H1 (cell line): Measurements from ENCODE around the gene COL5A1. TPM values are rescaled to one million over a fixed set of nuclear protein-coding genes. Genes with fewer than 3 reads are reported as not detected.
A peak's percentile ranks its signal among the peaks of the same experiment; 100 is the strongest.

Experiments used
- CTCF ChIA-PET: fragments of 300-600 bp; sonication (Branson Sonifier 250); formaldehyde crosslinking; loops from one replicate; lab custom pipeline; 2021; ENCODE audit not compliant: partially characterized antibody; lab: Charles Lee
- POLR2A ChIA-PET: fragments of 300-600 bp; sonication (Branson Sonifier 250); formaldehyde crosslinking; loops from one replicate; lab custom pipeline; 2021; ENCODE audit warnings: inconsistent platforms; ENCODE audit not compliant: partially characterized antibody; lab: Charles Lee
- DNase-seq, 2 experiments: peaks; one replicate each; pipeline versions ENCODE4 v3.0.0 to v3.0.0-alpha.2; 2010 to 2022; ENCODE audit warnings: low spot score in 2 of 2, low read depth in 1 of 2, mixed read lengths in 1 of 2
- FAIRE-seq: peaks from 2 replicates; lab custom pipeline; 2011; peaks lifted over from hg19 to GRCh38; lab: Jason Lieb, UNC
- H2AFZ ChIP-seq: 2 replicates; pipeline ENCODE4 v1.8.1; 2012; ENCODE audit warnings: low read length, inconsistent platforms
- H2AK5ac ChIP-seq: 2 replicates; pipeline ENCODE4 v1.6.1; 2013; ENCODE audit warnings: low read depth, low read length
- H2BK120ac ChIP-seq: replicated peaks from 2 replicates; pipeline ENCODE3; 2013; ENCODE audit warnings: low read depth, low read length, inconsistent platforms
- H2BK12ac ChIP-seq: 2 replicates; pipeline ENCODE4 v1.6.1; 2013; ENCODE audit warnings: low read depth, low read length
- H2BK15ac ChIP-seq: 2 replicates; pipeline ENCODE4 v1.6.1; 2013; ENCODE audit warnings: low read length
- H2BK20ac ChIP-seq: 2 replicates; pipeline ENCODE4 v1.6.1; 2013; ENCODE audit warnings: low read length
- H2BK5ac ChIP-seq: 2 replicates; pipeline ENCODE4 v1.6.1; 2013; ENCODE audit warnings: low read depth, low read length
- H3K14ac ChIP-seq: 2 replicates; pipeline ENCODE4 v1.6.1; 2013; ENCODE audit warnings: inconsistent platforms; ENCODE audit not compliant: insufficient read length
- H3K18ac ChIP-seq: 2 replicates; pipeline ENCODE4 v1.6.1; 2013; ENCODE audit warnings: low read length; ENCODE audit errors: extremely low read depth
- H3K23ac ChIP-seq: 2 replicates; pipeline ENCODE4 v1.6.1; 2013; ENCODE audit warnings: inconsistent platforms; ENCODE audit not compliant: insufficient read length
- H3K23me2 ChIP-seq: 2 replicates; pipeline ENCODE4 v1.6.1; 2013; ENCODE audit warnings: low read depth, low read length
- H3K27ac ChIP-seq: 2 replicates; pipeline ENCODE4 v1.6.1; 2011; ENCODE audit warnings: low read depth, low read length, inconsistent platforms
- H3K27me3 ChIP-seq, 4 experiments: replicated peaks in 1 of 4; 1 replicate in 1 of 4; 2 replicates in 3 of 4; pipeline versions ENCODE4 v1.6.1 to v1.8.1; 2011 to 2013; ENCODE audit warnings: low read length in 3 of 4, mild to moderate bottlenecking in 3 of 4, inconsistent platforms in 2 of 4, mixed read lengths in 2 of 4, moderate library complexity in 1 of 4; ENCODE audit not compliant: control insufficient read depth in 3 of 4, insufficient read depth in 3 of 4; ENCODE audit errors: extremely low read depth in 1 of 4
- H3K36me3 ChIP-seq, 4 experiments: 2 replicates each; pipeline versions ENCODE4 v1.6.1 to v1.8.1; 2011 to 2013; ENCODE audit warnings: mild to moderate bottlenecking in 4 of 4, low read length in 3 of 4, moderate library complexity in 2 of 4, control low read depth in 1 of 4, inconsistent platforms in 1 of 4; ENCODE audit not compliant: insufficient read depth in 4 of 4, control insufficient read depth in 2 of 4
- H3K4ac ChIP-seq: replicated peaks from 2 replicates; pipeline ENCODE3; 2013; ENCODE audit warnings: low read length, low read depth, mixed read lengths, inconsistent platforms; ENCODE audit not compliant: insufficient read length
- H3K4me1 ChIP-seq, 4 experiments: replicated peaks in 1 of 4; 1 replicate in 1 of 4; 2 replicates in 3 of 4; pipeline versions ENCODE4 v1.6.1 to v1.8.1; 2011 to 2013; ENCODE audit warnings: low read length in 3 of 4, inconsistent platforms in 2 of 4, mixed read lengths in 1 of 4; ENCODE audit not compliant: insufficient read depth in 4 of 4, control insufficient read depth in 3 of 4
- H3K4me2 ChIP-seq, 2 experiments: 2 replicates each; pipeline versions ENCODE4 v1.6.1 to v1.8.1; 2011 to 2013; ENCODE audit warnings: low read depth in 2 of 2, low read length in 2 of 2, control low read depth in 1 of 2, inconsistent platforms in 1 of 2, mild to moderate bottlenecking in 1 of 2; ENCODE audit not compliant: insufficient read depth in 1 of 2
- H3K4me3 ChIP-seq, 4 experiments: fragments of 200-600, 300-600 bp in 1 of 4; sonication (generic), shearing (Covaris generic), sonication (Bioruptor Twin) in 1 of 4; 2 replicates each; pipeline versions ENCODE4 v1.5.1 to v1.8.1; 2011 to 2016; ENCODE audit warnings: low read length in 4 of 4, low read depth in 3 of 4, control low read depth in 2 of 4, inconsistent platforms in 2 of 4, mild to moderate bottlenecking in 2 of 4, mixed read lengths in 1 of 4, moderate library complexity in 1 of 4; ENCODE audit not compliant: insufficient read depth in 2 of 4; ENCODE audit errors: extremely low read depth in 1 of 4
- H3K56ac ChIP-seq: replicated peaks from 2 replicates; pipeline ENCODE3; 2013; ENCODE audit warnings: low read depth, mild to moderate bottlenecking, mixed read lengths, low read length, inconsistent platforms; ENCODE audit not compliant: insufficient read length
- H3K79me1 ChIP-seq: 2 replicates; pipeline ENCODE4 v1.6.1; 2013; ENCODE audit warnings: low read depth, low read length, control low read depth
- H3K79me2 ChIP-seq, 2 experiments: 2 replicates each; pipeline versions ENCODE4 v1.6.1 to v1.8.1; 2012 to 2013; ENCODE audit warnings: low read length in 2 of 2, mild to moderate bottlenecking in 2 of 2, inconsistent platforms in 1 of 2; ENCODE audit not compliant: insufficient read depth in 2 of 2, control insufficient read depth in 1 of 2
- H3K9ac ChIP-seq, 4 experiments: replicated peaks in 1 of 4; 1 replicate in 1 of 4; 2 replicates in 3 of 4; pipeline versions ENCODE4 v1.6.1 to v1.8.1; 2011 to 2013; ENCODE audit warnings: low read depth in 3 of 4, low read length in 3 of 4, control low read depth in 2 of 4, mild to moderate bottlenecking in 2 of 4, moderate library complexity in 2 of 4, inconsistent platforms in 1 of 4; ENCODE audit errors: extremely low read depth in 1 of 4
- H3K9me3 ChIP-seq, 2 experiments: 2 replicates each; pipeline versions ENCODE4 v1.6.1 to v1.8.1; 2012 to 2013; ENCODE audit warnings: mild to moderate bottlenecking in 2 of 2, moderate library complexity in 2 of 2, control low read depth in 1 of 2, inconsistent platforms in 1 of 2, low read depth in 1 of 2, low read length in 1 of 2, mixed read lengths in 1 of 2; ENCODE audit not compliant: insufficient read depth in 2 of 2
- H4K20me1 ChIP-seq, 2 experiments: replicated peaks in 1 of 2; 2 replicates each; pipeline versions ENCODE3 to v1.8.1; 2011 to 2013; ENCODE audit warnings: inconsistent platforms in 2 of 2, low read length in 2 of 2, mild to moderate bottlenecking in 1 of 2; ENCODE audit not compliant: insufficient read depth in 2 of 2, control insufficient read depth in 1 of 2
- H4K5ac ChIP-seq: 2 replicates; pipeline ENCODE4 v1.6.1; 2013; ENCODE audit warnings: low read length, low read depth, mixed read lengths, inconsistent platforms; ENCODE audit not compliant: insufficient read length
- H4K8ac ChIP-seq: 2 replicates; pipeline ENCODE4 v1.8.0; 2013; ENCODE audit warnings: mild to moderate bottlenecking, moderate library complexity, low read length, inconsistent platforms; ENCODE audit not compliant: insufficient read depth; ENCODE audit errors: extremely low read depth
- H4K91ac ChIP-seq: replicated peaks from 2 replicates; pipeline ENCODE3; 2013; ENCODE audit warnings: low read length, mixed read lengths, inconsistent platforms; ENCODE audit not compliant: insufficient read length
- CBX5 ChIP-seq: fragments of 300-800, 300-1000 bp; sonication (generic); IDR thresholded peaks from 2 replicates; pipeline ENCODE4 v1.7.1; 2016; ENCODE audit warnings: antibody characterized with exemption, low read length, low read depth
- CEBPB ChIP-seq: IDR thresholded peaks from 2 replicates; pipeline ENCODE4 v1.6.1; 2012; ENCODE audit warnings: low read depth, low read length
- CTBP2 ChIP-seq: IDR thresholded peaks from 2 replicates; pipeline ENCODE4 v1.7.0; 2011; ENCODE audit warnings: borderline replicate concordance, mild to moderate bottlenecking, moderate library complexity, mixed read lengths, low read length; ENCODE audit not compliant: insufficient read depth, insufficient read length
- EGR1 ChIP-seq: IDR thresholded peaks from 2 replicates; pipeline ENCODE4 v1.6.1; 2011; ENCODE audit warnings: low read depth, low read length, borderline replicate concordance
- KDM4A ChIP-seq: IDR thresholded peaks from one replicate; pipeline ENCODE4 v1.7.1; 2012; ENCODE audit warnings: low read depth, mild to moderate bottlenecking, moderate library complexity, low read length, inconsistent platforms; ENCODE audit not compliant: severe bottlenecking
- KDM5A ChIP-seq: fragments of 200-600 bp; IDR thresholded peaks from 2 replicates; pipeline ENCODE4 v1.7.1; 2012; ENCODE audit warnings: mild to moderate bottlenecking, low read length, inconsistent platforms, mixed read lengths
- RFX5 ChIP-seq: IDR thresholded peaks from 2 replicates; pipeline ENCODE4 v1.6.1; 2011; ENCODE audit warnings: low read depth, low read length, improper control_type of control experiment, borderline replicate concordance
- TAF7 ChIP-seq: optimal IDR thresholded peaks from 2 replicates; pipeline ENCODE3; 2011; ENCODE audit warnings: low read depth, mild to moderate bottlenecking, inconsistent platforms, low read length, moderate library complexity, borderline replicate concordance
- WGBS, 2 experiments: shearing (Covaris generic) in 1 of 2; methylation state at CpG; one replicate each; pipeline versions ENCODE4 v1.1.6 to v1.1.7; 2013 to 2015; ENCODE audit warnings: low lambda C conversion rate in 2 of 2, mixed read lengths in 2 of 2, inconsistent platforms in 1 of 2, low coverage in 1 of 2, missing lambda C conversion rate in 1 of 2; ENCODE audit not compliant: insufficient replicate concordance in 2 of 2, insufficient coverage in 1 of 2, insufficient read length in 1 of 2; ENCODE audit errors: extremely low coverage in 1 of 2, missing lambda C conversion rate in 1 of 2; 5-methylcytosine and 5-hydroxymethylcytosine counted together
- polyA plus RNA-seq, 7 experiments: library from polyadenylated mRNA; depleted of rRNA in 3 of 7; stranded (reverse) in 5 of 7; unstranded in 2 of 7; fragments of >200 nt in 5 of 7; fragments of 200-250 nt in 2 of 7; gene quantifications; 1 replicate in 5 of 7; 2 replicates in 1 of 7; 4 replicates in 1 of 7; pipeline versions ENCODE4 v1.2.1 to v1.2.3, GENCODE V29; 2011 to 2013; ENCODE audit warnings: missing spikeins in 2 of 7, mixed read lengths in 2 of 7
- total RNA-seq: library from RNA; stranded (reverse); fragmentation: NEBNext Ultra II Directional; extraction: Animal tissue kit (Norgen Biotek cat#: 25700); gene quantifications from 2 replicates; pipeline ENCODE4 v1.2.1, GENCODE V29; 2021

The COL5A1 gene
- total and polyA plus RNA-seq, 2 of the 8 experiments (the other 6 are each of a cell fraction or from before 2014, with no cell fraction given) = 3.8 to 12.0 TPM

DNA sequence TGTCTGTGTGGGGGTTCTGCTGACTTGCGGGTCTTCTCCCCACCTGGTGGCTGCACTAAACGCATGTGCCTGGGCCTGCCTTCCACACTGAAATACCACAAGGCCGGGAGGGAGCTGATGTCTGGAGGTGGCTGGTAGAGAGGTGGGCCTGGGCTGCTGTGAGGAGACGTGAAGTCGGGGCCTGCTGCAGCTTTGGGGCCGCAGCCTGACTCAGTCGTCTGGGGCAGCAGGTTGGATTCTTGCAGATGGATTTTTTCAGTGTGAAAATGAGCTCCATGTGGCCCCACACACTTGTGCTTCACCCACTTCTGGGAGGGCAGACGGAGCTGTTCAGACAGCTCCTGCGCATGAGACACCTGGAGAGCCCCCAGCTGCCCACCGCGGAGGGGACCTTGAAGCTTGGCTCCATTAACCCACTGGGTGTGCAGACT is 29.3 kb downstream of the COL5A1 start:
- no peak for DNase-seq
- no peak overlapping the region for H2BK12ac ChIP-seq
- peaks cover 5% of the 10 kb centered on the region; the same call in 1 of the 2 replicates for H3K23me2 ChIP-seq
- H3K9me3 ChIP-seq = no peaks in the 10 kb centered on the region
- no peak overlapping the region for H2AFZ ChIP-seq
- H2BK15ac ChIP-seq = no peak overlapping the region
- H3K14ac ChIP-seq = no peak overlapping the region
- H3K9ac ChIP-seq = no peak overlapping the region
- no peak overlapping the region for H2AK5ac ChIP-seq
- H2BK5ac ChIP-seq = no peak overlapping the region
- no peak overlapping the region for H3K4me2 ChIP-seq
- no peak overlapping the region for H2BK120ac ChIP-seq
- no peak overlapping the region for H3K27ac ChIP-seq
- no peak overlapping the region for H3K56ac ChIP-seq
- POLR2A ChIA-PET = no interaction called here
- TF ChIP-seq CBX5 = no peak
- no peak for TF ChIP-seq EGR1
- no peak for TF ChIP-seq TAF7
- TF ChIP-seq CTBP2 = no peak
- no peak for TF ChIP-seq KDM5A
- TF ChIP-seq RFX5 = no peak
- no peak for TF ChIP-seq CEBPB
- TF ChIP-seq KDM4A = no peak
- 0 out of 2 replicates have a peak overlapping the region, but pooled peaks have one; percentile 31 for H4K8ac ChIP-seq
- H3K18ac ChIP-seq = 0 out of 2 replicates have a peak overlapping the region, but pooled peaks have one; percentile 13
- no peaks in the 10 kb centered on the region for H3K79me2 ChIP-seq
- peaks cover 0 to 2% of the 10 kb centered on the region in 2 experiments for H4K20me1 ChIP-seq
- no peaks in the 10 kb centered on the region; a peak in 1 of 7 replicates for H3K4me1 ChIP-seq
- no peak overlapping the region for H4K5ac ChIP-seq
- FAIRE-seq = no peak
- H3K36me3 ChIP-seq = no peaks in the 10 kb centered on the region
- H3K4ac ChIP-seq = no peak overlapping the region
- no peak overlapping the region for H3K23ac ChIP-seq
- H4K91ac ChIP-seq = no peak overlapping the region
- no peak overlapping the region for H3K4me3 ChIP-seq
- no peaks in the 10 kb centered on the region for H3K27me3 ChIP-seq
- H3K79me1 ChIP-seq = no peaks in the 10 kb centered on the region
- H2BK20ac ChIP-seq = no peak overlapping the region
- 87% methylated on average over 11 of the region's 11 CpGs; no CpG with 5 or more reads in 1 of the 2 experiments for WGBS, 2 experiments
- CTCF ChIA-PET = interaction anchor here (1.1 to 3.0 kb wide), 6 partner anchors 10 to 1073 kb away, joined by 3 to 31 read pairs (median 6); no protein-coding TSS in a partner anchor
